ENCODE data around the gene ALDH1A1. TPM values are rescaled to one million over a fixed set of nuclear protein-coding genes. Genes with fewer than 3 reads are reported as not detected.

ALDH1A1 gene
- total RNA-seq, 2 experiments from 2014 or later: not detected

DNA sequence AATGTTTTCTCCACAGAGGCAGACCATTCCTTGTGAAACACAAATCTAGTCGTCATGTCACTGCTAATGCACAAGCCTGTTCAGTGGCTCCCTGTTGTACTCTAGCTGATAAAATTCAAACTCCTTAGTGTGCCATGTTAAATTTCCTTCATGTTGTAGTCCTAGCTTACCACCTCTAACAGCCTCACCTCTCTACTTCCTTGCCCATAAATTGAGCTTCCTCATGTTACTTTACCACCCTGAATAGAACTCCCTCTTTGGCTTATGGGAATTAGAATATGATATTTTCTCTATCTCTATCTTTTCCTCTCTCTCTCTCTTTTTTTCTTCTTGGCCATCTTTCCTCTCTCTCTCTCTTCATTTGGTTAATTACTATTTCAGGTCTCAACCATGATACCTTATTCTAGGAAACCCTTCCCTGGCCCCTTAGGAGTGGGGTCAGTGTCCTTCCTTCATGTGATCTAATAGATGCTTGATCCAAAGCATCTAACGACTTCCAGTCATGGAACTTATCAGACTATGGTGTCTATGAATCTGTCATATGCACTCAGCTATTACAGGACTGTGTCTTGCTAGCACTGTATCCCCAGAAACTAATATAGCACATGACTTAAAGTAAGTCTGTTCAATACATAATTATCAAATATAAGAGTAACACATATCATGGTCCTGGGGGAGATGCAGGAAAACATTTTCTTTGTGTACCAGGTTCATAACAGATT, 31.5 kb upstream of the ALDH1A1 start:
- DNase-seq (no peak), ATAC-seq (no peak)
- Mint-ChIP-seq H3K4me1 (no peaks in the 10 kb centered on the region), H3K4me3 (no peak overlapping the region), H3K36me3 (no peaks in the 10 kb centered on the region), H3K27ac (no peak overlapping the region), H3K9me3 (ENCODE audit: low read depth) (no peaks in the 10 kb centered on the region), H3K27me3 (peaks cover 3% of the 10 kb centered on the region)
- CTCF ChIA-PET: no interaction called here

DNA sequence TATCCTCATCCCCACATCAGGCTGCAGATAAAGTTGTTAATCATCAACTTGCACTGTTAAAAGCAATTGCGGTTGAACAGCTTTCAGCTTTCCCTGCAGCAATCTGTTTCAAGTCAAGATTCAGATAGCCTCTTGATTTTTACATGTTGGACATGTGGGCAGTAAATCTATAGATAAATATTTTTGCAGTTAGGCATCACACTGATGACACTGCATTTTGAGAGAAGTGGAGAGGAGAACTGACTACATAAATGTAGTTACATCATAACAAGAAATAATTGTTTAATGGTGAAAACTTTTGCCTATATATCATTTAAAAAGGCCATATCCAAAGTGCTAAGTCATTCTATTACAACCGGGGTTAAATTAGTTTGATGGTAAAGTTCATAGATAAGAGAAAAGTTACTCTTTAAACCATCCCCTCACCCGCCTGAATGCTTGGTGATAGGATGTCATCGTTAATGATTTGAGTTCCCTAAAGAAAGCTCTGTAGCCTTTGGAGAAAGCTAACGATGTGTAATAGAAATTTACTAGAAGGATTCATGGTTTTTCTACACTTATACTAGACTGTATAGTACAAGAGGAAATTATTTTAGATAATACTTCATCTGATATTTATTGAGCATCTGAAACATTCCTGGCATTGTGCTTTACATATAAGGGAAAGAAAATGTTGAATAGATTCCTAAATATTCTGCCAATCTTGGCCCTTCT, 30.8 kb upstream of the ALDH1A1 start:
- Mint-ChIP-seq H3K9me3 (ENCODE audit: low read depth) (no peaks in the 10 kb centered on the region), H3K27ac (no peak overlapping the region), H3K4me1 (no peaks in the 10 kb centered on the region), H3K36me3 (no peaks in the 10 kb centered on the region), H3K4me3 (no peak overlapping the region), H3K27me3 (peaks cover 3% of the 10 kb centered on the region)
- CTCF ChIA-PET: no interaction called here
- DNase-seq (no peak), ATAC-seq (no peak)

DNA sequence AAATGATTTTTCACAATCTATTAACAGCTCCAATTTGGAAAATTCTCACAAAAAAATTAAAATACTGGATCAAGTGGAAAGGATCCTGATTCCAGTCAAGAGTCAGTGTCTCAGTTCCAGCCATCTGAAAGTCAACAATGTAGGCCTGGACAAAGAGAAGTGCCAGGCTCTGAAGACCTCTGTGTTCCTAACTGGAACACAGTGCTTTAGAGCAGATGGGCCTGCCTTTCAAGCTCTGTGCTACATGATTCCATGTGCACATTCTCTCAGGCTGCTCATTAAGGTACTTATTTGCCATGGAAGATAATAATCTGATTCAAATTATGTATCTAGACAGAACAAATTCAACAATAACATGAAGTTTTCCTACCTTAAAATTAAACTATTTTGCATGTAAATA, 30.2 kb upstream of the ALDH1A1 start:
- Mint-ChIP-seq H3K4me3 (no peak overlapping the region), H3K27me3 (peaks cover 3% of the 10 kb centered on the region), H3K9me3 (ENCODE audit: low read depth) (no peaks in the 10 kb centered on the region), H3K4me1 (no peaks in the 10 kb centered on the region), H3K36me3 (no peaks in the 10 kb centered on the region), H3K27ac (no peak overlapping the region)
- no peak for ATAC-seq
- no peak for DNase-seq
- CTCF ChIA-PET: no interaction called here

DNA sequence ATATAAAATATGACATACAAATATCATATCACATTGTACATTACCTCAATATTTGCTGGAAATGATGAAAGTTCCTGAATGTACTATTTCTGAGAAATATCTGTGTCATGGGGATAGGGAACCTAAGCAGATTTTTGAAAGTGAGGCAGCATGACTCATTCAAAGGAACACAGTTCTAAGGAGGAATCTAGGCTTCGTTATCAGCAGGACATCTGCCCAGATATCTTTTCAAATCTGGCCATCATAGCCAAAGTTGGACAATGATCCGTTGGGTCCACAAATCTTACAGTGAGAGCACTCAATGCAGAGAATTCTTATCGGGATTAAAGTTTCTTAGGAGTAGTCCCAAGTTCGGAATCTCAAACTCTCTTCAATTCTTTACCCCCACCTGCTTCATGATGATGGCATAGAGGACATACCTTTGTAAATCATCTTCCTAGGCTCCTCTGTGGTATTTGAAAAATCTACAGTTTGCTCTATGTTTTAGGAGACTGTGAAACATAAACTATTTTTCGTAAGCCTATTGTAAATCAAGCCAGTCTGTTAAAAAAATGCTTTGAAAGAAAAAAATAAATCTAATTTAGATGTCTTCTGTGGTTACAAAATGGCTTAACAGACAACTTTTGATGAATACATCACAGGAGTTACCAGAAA, 29.4 kb upstream of the ALDH1A1 start:
- CTCF ChIA-PET: no interaction called here
- no peak for DNase-seq
- no peaks in the 10 kb centered on the region for H3K9me3 Mint-ChIP-seq (ENCODE audit: low read depth)

DNA sequence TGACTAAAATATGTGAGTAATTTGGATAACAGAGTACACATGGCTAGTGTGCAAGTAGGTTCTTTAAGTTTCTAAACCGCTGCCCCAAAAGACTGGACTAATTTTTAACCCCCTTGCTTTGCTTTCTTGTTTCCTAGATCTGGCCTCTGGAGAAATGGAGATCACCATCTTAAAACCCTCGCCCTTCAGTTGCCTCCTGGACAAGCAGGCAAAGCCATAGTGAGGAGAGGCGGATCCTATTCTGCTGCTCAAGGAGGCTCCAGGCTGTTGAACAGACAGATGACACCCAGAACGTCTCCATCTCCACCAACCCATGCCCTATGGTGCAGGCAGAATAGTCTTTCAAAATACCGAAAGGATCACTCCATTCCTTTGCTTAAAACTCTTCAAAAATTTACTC, 28.6 kb upstream of the ALDH1A1 start:
- no peak for ATAC-seq
- DNase-seq: no peak
- no peaks in the 10 kb centered on the region for H3K36me3 Mint-ChIP-seq
- H3K27me3 Mint-ChIP-seq: no peaks in the 10 kb centered on the region
- no peaks in the 10 kb centered on the region for H3K4me1 Mint-ChIP-seq
- CTCF ChIA-PET: no interaction called here
- no peak overlapping the region for H3K4me3 Mint-ChIP-seq
- no peak overlapping the region for H3K27ac Mint-ChIP-seq
- H3K9me3 Mint-ChIP-seq (ENCODE audit: low read depth): no peaks in the 10 kb centered on the region

More for the DNA sequence above, 29.4 kb upstream of the ALDH1A1 start:
- ATAC-seq: no peak
- no peak overlapping the region for H3K4me3 Mint-ChIP-seq
- H3K36me3 Mint-ChIP-seq: no peaks in the 10 kb centered on the region
- no peaks in the 10 kb centered on the region for H3K27me3 Mint-ChIP-seq
- H3K27ac Mint-ChIP-seq: no peak overlapping the region
- H3K4me1 Mint-ChIP-seq: no peaks in the 10 kb centered on the region

- H3K27me3 Mint-ChIP-seq: no peaks in the 10 kb centered on the region
- H3K9me3 Mint-ChIP-seq (ENCODE audit: low read depth): no peaks in the 10 kb centered on the region
- H3K4me3 Mint-ChIP-seq: no peak overlapping the region
- H3K4me1 Mint-ChIP-seq: no peaks in the 10 kb centered on the region
- H3K27ac Mint-ChIP-seq: no peak overlapping the region
- CTCF ChIA-PET: no interaction called here
- H3K36me3 Mint-ChIP-seq: no peaks in the 10 kb centered on the region
- DNase-seq (no peak), ATAC-seq (no peak)
These were observed 27.9 kb upstream of the ALDH1A1 start for GRCh38 chr9:72980600-72981265.

- H3K4me1 Mint-ChIP-seq: no peaks in the 10 kb centered on the region
These were observed 27.3 kb upstream of the ALDH1A1 start for GRCh38 chr9:72980183-72980582.

DNA sequence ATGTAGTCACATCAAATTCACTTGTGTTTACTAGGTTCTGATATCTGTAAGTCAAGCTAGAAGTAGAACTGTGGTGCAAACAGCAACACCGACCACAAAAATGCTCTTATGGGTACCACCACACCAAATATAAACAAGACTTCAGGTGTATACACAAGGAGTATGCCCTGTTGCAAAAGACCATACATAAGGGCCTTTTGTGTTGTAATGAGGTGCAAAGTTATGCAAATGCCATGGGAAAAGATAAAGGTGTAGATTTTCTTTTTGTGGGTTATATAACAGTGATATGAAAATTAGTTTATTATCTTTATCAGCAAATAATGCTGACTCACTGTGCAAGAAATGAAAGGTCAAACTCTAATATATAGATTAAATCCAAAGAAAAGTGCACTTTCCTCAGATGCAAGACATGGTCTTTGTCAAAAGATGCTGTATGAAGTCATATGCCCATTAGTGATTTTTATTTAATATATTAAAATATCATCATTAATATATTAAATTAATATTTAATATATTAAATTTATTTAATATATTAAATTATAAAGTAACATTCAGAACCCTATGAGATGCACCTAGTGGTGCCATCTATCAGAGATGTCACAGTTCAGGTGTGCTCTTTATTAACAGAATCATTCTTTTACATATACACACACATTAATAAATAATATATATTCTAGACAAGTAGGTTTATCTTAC, 26.7 kb upstream of the ALDH1A1 start:
- H3K27me3 Mint-ChIP-seq: no peaks in the 10 kb centered on the region
- ATAC-seq (no peak), DNase-seq (no peak)
- H3K4me3 Mint-ChIP-seq: no peak overlapping the region
- H3K9me3 Mint-ChIP-seq (ENCODE audit: low read depth): no peaks in the 10 kb centered on the region
- no peaks in the 10 kb centered on the region for H3K4me1 Mint-ChIP-seq
- H3K27ac Mint-ChIP-seq: no peak overlapping the region
- H3K36me3 Mint-ChIP-seq: no peaks in the 10 kb centered on the region
- CTCF ChIA-PET: no interaction called here

More at GRCh38 chr9:72980183-72980582, 27.3 kb upstream of the ALDH1A1 start:
- Mint-ChIP-seq H3K27me3 (no peaks in the 10 kb centered on the region), H3K9me3 (ENCODE audit: low read depth) (no peaks in the 10 kb centered on the region), H3K27ac (no peak overlapping the region), H3K36me3 (no peaks in the 10 kb centered on the region), H3K4me3 (no peak overlapping the region)
- CTCF ChIA-PET: no interaction called here
- ATAC-seq (no peak), DNase-seq (no peak)

GRCh38 chr9:72978744-72979143, 25.9 kb upstream of the ALDH1A1 start:
- no peak for DNase-seq
- Mint-ChIP-seq H3K9me3 (ENCODE audit: low read depth) (no peaks in the 10 kb centered on the region), H3K27me3 (no peaks in the 10 kb centered on the region), H3K4me1 (no peaks in the 10 kb centered on the region), H3K36me3 (no peaks in the 10 kb centered on the region), H3K27ac (no peak overlapping the region), H3K4me3 (no peak overlapping the region)
- ATAC-seq: no peak
- CTCF ChIA-PET: no interaction called here

- ATAC-seq: no peak
- H3K4me3 Mint-ChIP-seq: no peak overlapping the region
- CTCF ChIA-PET: interaction anchor here (0.6 kb wide), 1 partner anchor 125 kb away, joined by 3 read pairs; no protein-coding TSS in a partner anchor
- H3K36me3 Mint-ChIP-seq: no peaks in the 10 kb centered on the region
- no peak for DNase-seq
- H3K27me3 Mint-ChIP-seq: no peaks in the 10 kb centered on the region
- H3K9me3 Mint-ChIP-seq (ENCODE audit: low read depth): no peaks in the 10 kb centered on the region
- no peak overlapping the region for H3K27ac Mint-ChIP-seq
- no peaks in the 10 kb centered on the region for H3K4me1 Mint-ChIP-seq
These were observed 24.8 kb upstream of the ALDH1A1 start for GRCh38 chr9:72977670-72978069.

- Mint-ChIP-seq H3K27ac (no peak overlapping the region), H3K4me1 (no peaks in the 10 kb centered on the region), H3K27me3 (no peaks in the 10 kb centered on the region), H3K9me3 (ENCODE audit: low read depth) (no peaks in the 10 kb centered on the region), H3K4me3 (no peak overlapping the region), H3K36me3 (no peaks in the 10 kb centered on the region)
- CTCF ChIA-PET: no interaction called here
- DNase-seq (no peak), ATAC-seq (no peak)
These were observed 21.6 kb upstream of the ALDH1A1 start for GRCh38 chr9:72974501-72974900.

- no peak overlapping the region for H3K4me3 Mint-ChIP-seq
- H3K27ac Mint-ChIP-seq: no peak overlapping the region
- no peak for DNase-seq
- ATAC-seq: no peak
- CTCF ChIA-PET: no interaction called here
- no peaks in the 10 kb centered on the region for H3K4me1 Mint-ChIP-seq
- no peaks in the 10 kb centered on the region for H3K27me3 Mint-ChIP-seq
- no peaks in the 10 kb centered on the region for H3K9me3 Mint-ChIP-seq (ENCODE audit: low read depth)
- no peaks in the 10 kb centered on the region for H3K36me3 Mint-ChIP-seq
These were observed 19.8 kb upstream of the ALDH1A1 start for GRCh38 chr9:72972636-72973035.

GRCh38 chr9:72971411-72971810, 18.6 kb upstream of the ALDH1A1 start:
- Mint-ChIP-seq H3K27me3 (no peaks in the 10 kb centered on the region), H3K9me3 (ENCODE audit: low read depth) (no peaks in the 10 kb centered on the region), H3K4me3 (no peak overlapping the region), H3K36me3 (no peaks in the 10 kb centered on the region), H3K4me1 (no peaks in the 10 kb centered on the region), H3K27ac (no peak overlapping the region)
- DNase-seq: no peak
- CTCF ChIA-PET: no interaction called here
- ATAC-seq: no peak

Data from activated CD8-positive, alpha-beta memory T cell treated with anti-CD3 and anti-CD28 coated beads, Interleukin-2, amount 10 ng/mL, durations not matched to agents 7 days and 5 days (primary cell).